A549 (cell line): ENCODE results near the gene ZP1.
"Not testable (repeated sequence)": the region's sequence is repeated elsewhere in the genome, so short reads cannot be mapped to it uniquely, and the experiment has no call there.

Source experiments
- BHLHE40 ChIP-seq: IDR thresholded peaks from 2 replicates; pipeline ENCODE4 v1.6.1; 2012; ENCODE audit warnings: low read depth, low read length, inconsistent platforms
- EP300 ChIP-seq, 2 experiments: fragments of >200 bp; sonication (Bioruptor Twin); formaldehyde crosslinking; IDR thresholded peaks; 2 replicates in 1 of 2; 3 replicates in 1 of 2; pipeline ENCODE4 v1.6.1; 2016 to 2017
- HDAC2 ChIP-seq: fragments of 200-600 bp; sonication (generic); IDR thresholded peaks from 2 replicates; pipeline ENCODE4 v1.6.1; 2016
- KDM1A ChIP-seq: fragments of 200-600 bp; sonication (generic); IDR thresholded peaks from 2 replicates; pipeline ENCODE4 v1.6.1; 2016; ENCODE audit warnings: low read depth, mild to moderate bottlenecking
- MAFK ChIP-seq: fragments of 450-650 bp; IDR thresholded peaks from 2 replicates; pipeline ENCODE4 v1.6.1; 2014; ENCODE audit not compliant: partially characterized antibody
- MAX ChIP-seq: IDR thresholded peaks from 2 replicates; pipeline ENCODE4 v1.6.1; 2012
- MAZ ChIP-seq: fragments of 150-350 bp; IDR thresholded peaks from 2 replicates; pipeline ENCODE4 v1.6.1; 2014; ENCODE audit warnings: antibody characterized with exemption, low read depth, low read length, borderline replicate concordance
- NFE2L2 ChIP-seq: fragments of 150-350 bp; conservative IDR thresholded peaks from 2 replicates; pipeline ENCODE4 v1.6.1; 2014; ENCODE audit warnings: low read length
- POLR2A ChIP-seq: IDR thresholded peaks from 2 replicates; pipeline ENCODE4 v1.6.1; 2012; ENCODE audit warnings: mild to moderate bottlenecking, low read length
- TF ChIP-seq, protein P1 (sequence below): fragments of >200 bp; sonication (Bioruptor Twin); formaldehyde crosslinking; IDR thresholded peaks from 3 replicates; pipeline ENCODE4 v1.5.1; 2016
- TF ChIP-seq, protein P2 (sequence below): IDR thresholded peaks from 2 replicates; pipeline ENCODE4 v1.6.1; 2012; ENCODE audit warnings: low read depth, borderline replicate concordance
- TF ChIP-seq, protein P3 (sequence below): fragments of >200 bp; sonication (Bioruptor Twin); formaldehyde crosslinking; IDR thresholded peaks from 3 replicates; pipeline ENCODE4 v1.6.1; 2016

DNA sequence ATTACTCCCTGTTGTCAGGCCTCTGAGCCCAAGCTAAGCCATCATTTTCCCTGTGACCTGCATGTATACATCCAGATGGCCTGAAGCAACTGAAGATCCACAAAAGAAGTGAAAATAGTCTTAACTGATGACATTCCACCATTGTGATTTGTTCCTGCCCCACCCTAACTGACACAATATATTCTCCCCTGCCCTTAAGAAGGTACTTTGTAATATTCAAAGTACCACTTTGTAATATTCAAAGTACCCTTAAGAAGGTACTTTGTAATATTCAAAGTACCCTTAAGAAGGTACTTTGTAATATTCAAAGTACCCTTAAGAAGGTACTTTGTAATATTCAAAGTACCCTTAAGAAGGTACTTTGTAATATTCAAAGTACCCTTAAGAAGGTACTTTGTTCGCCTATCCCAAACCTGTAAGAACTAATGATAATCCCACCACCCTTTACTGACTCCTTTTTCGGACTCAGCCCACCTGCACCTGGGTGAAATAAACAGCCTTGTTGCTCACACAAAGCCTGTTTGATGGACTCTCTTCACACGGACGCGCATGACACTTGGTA is 43.5 kb upstream of the ZP1 start:
- TF ChIP-seq, protein P1, sequence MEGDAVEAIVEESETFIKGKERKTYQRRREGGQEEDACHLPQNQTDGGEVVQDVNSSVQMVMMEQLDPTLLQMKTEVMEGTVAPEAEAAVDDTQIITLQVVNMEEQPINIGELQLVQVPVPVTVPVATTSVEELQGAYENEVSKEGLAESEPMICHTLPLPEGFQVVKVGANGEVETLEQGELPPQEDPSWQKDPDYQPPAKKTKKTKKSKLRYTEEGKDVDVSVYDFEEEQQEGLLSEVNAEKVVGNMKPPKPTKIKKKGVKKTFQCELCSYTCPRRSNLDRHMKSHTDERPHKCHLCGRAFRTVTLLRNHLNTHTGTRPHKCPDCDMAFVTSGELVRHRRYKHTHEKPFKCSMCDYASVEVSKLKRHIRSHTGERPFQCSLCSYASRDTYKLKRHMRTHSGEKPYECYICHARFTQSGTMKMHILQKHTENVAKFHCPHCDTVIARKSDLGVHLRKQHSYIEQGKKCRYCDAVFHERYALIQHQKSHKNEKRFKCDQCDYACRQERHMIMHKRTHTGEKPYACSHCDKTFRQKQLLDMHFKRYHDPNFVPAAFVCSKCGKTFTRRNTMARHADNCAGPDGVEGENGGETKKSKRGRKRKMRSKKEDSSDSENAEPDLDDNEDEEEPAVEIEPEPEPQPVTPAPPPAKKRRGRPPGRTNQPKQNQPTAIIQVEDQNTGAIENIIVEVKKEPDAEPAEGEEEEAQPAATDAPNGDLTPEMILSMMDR: not testable (repeated sequence)
- TF ChIP-seq MAFK; POLR2A; NFE2L2; EP300 (IDR thresholded peaks at IDR 0.05); BHLHE40; MAZ; HDAC2; KDM1A; MAX: not testable (repeated sequence)
- TF ChIP-seq, protein P2, sequence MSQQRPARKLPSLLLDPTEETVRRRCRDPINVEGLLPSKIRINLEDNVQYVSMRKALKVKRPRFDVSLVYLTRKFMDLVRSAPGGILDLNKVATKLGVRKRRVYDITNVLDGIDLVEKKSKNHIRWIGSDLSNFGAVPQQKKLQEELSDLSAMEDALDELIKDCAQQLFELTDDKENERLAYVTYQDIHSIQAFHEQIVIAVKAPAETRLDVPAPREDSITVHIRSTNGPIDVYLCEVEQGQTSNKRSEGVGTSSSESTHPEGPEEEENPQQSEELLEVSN: not testable (repeated sequence)
- TF ChIP-seq, protein P3, sequence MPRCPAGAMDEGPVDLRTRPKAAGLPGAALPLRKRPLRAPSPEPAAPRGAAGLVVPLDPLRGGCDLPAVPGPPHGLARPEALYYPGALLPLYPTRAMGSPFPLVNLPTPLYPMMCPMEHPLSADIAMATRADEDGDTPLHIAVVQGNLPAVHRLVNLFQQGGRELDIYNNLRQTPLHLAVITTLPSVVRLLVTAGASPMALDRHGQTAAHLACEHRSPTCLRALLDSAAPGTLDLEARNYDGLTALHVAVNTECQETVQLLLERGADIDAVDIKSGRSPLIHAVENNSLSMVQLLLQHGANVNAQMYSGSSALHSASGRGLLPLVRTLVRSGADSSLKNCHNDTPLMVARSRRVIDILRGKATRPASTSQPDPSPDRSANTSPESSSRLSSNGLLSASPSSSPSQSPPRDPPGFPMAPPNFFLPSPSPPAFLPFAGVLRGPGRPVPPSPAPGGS: not testable (repeated sequence)
